ENCODE results near the gene IFNG-AS1.

Gene IFNG-AS1

GRCh38 chr12:67989184-67989920 lies at the start of gene IFNG-AS1:
Gene IFNG-AS1, plus strand, starts transcription at chr12:67989447.
- DNase-seq = no peak

- DNase-seq = no peak
Measured at GRCh38 chr12:67939611-67940010, 49.6 kb upstream of the IFNG-AS1 start.

- DNase-seq = no peak
Measured at GRCh38 chr12:67940780-67941243, 48.4 kb upstream of the IFNG-AS1 start.

DNA sequence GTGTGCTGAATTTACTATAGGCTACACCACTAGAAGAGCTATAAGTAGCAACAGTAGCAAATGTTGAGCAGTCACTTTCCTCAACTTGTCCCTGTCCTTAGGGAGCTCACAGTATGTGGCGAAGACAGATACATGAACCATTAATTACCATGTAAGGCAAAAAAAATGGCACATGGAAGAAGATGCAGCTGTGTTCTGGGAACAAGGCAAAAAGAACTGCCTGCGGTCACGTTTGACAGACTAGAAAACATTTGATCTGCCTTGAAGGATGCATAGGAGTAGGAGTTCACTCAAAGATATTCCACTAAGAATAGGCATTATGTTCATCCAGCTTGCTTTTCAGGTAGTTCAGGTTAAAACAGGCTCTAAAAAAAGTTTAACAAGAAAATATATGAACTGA lies 46.5 kb upstream of the IFNG-AS1 start:
- no peak for DNase-seq

- DNase-seq = peak; percentile 56
Measured at GRCh38 chr12:67943141-67943892, 45.9 kb upstream of the IFNG-AS1 start.

GRCh38 chr12:67944093-67944492 lies 45.2 kb upstream of the IFNG-AS1 start:
- DNase-seq = no peak

DNA sequence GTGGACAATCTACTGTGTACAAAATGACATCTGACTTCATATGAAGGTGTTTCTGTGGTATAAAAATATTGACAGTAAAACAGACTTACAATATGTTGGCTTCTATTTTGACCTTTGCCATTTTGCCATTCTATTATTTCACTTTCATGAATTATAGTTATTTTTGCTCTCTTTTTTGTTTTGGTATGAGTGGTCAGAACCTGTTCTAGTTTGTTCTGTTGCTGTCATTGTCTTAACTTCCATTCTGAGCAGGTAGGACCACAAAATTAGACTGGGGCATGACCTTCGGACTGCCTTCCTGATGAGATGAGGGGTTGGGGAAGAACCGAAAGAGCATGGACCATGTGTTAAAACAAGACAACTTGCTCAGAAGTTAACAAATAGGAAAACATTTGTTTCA lies 36.5 kb upstream of the IFNG-AS1 start:
- DNase-seq = no peak

GRCh38 chr12:67957383-67957782 lies 31.9 kb upstream of the IFNG-AS1 start:
- peak; percentile 45 for DNase-seq

DNA sequence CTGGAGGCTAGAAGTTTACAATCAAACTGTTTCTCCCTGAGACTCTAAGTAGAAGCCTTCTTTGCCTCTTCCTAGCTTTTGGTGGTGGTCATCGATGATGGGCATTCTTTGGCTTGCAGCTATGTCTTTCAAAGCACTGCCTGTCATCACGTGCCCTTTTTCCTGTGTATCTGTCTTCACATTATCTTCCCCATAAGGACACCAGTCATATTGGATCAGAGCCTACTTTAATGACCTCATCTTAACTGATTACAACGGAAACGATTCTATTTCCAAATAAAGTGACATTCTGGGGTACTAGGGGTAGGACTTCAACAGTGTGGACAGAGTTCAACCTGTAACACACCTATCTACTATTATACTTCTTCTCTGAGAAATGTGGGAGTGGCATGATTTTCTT lies 31.1 kb upstream of the IFNG-AS1 start:
- DNase-seq = no peak

- DNase-seq = no peak
Measured at GRCh38 chr12:67964456-67964855, 24.8 kb upstream of the IFNG-AS1 start.

GRCh38 chr12:67966560-67966959 lies 22.7 kb upstream of the IFNG-AS1 start:
- no peak for DNase-seq

- DNase-seq = no peak
Measured at GRCh38 chr12:67968321-67968720, 20.9 kb upstream of the IFNG-AS1 start.

- no peak for DNase-seq
Measured at GRCh38 chr12:67968725-67969124, 20.5 kb upstream of the IFNG-AS1 start.

DNA sequence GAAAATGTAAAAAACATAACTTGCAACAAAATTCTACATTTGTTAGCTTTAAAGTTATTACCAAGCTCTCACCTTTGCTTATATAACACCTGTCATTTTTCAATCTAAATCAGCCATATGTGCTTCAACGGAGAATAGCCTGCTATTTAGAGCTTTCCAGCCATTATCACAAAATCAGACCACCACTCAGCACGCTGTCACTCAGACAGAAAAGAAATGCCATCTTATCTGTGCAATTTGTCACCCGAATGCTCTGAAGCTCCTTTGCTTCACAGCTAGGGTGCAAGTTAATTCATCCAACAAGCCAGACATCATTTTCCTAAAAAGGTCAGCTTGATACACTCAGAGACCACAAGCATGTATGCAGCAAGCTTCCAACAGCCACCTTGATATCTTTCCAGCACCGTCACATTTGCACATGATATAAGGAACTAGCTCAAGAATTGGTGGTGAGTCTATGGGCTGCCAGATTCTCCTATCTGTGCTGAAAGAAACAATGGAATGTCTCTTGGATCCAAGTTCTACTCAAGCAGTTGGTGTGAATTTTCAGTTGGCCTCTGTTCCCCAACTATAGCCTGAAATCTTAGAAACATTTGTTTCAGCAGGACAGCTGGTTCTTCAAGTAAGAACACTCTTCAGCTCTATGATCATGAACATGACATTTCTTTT lies 20.0 kb upstream of the IFNG-AS1 start:
- no peak for DNase-seq

- DNase-seq = no peak
Measured at GRCh38 chr12:67977668-67978067, 11.6 kb upstream of the IFNG-AS1 start.

DNA sequence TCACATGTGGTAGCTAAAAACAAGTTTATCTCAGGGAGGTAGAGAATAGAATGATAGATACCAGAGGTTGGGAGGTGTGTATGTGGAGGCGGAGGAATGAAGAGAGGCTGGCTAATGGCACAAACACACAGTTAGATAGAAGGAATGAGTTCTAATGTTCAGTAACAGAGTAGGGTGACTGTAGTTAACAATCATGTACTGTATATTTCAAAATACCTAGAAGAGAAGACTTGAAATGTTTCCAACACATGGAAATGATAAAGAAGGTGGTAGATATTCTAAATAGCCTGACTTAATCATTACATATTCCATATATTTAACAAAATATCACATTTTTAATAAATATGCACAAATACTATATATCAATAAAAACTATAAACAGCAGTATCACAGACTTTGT lies 8.9 kb upstream of the IFNG-AS1 start:
- DNase-seq = no peak

GRCh38 chr12:67981287-67982162 lies 7.7 kb upstream of the IFNG-AS1 start:
- DNase-seq = no peak

DNA sequence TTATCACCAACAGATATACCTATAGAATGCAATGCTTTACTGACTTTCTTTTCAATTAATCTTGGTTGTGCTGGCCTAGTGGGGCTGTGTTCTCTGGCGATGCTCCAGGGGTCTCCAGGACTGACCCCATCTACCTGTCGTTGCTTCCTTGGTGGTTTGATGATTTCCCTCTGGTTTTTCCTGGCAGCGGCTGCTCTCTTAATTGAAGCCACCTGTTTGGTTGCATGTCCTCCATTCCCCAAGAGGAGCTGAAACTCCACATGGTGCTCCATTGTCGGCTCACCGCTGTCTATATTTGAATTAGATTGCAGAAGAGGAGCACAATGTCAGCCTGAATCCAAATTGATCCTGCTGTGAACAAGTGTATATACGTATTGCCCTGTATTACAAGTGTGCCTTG lies 7.1 kb upstream of the IFNG-AS1 start:
- no peak for DNase-seq

GRCh38 chr12:67986632-67987031 lies 2.6 kb upstream of the IFNG-AS1 start:
- no peak for DNase-seq

DNA sequence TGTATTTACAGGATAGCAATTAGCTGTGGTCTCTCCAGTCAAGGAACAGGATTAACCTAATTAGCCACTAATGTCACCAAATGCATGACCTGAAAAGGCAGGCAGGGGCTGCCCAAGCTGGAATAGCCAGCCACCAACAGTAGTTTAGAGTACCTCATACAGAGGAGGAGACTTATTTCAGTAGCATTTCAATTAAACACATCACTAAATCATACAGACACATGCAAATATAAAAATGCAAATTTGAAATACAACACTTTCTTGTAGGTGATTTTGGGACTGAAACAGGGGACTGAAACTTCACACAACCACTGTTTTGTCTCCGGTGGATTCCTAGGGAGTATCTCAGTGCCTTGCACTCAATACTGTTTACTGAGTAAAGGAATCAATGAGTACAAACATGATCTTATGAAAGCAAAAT lies 636 bp upstream of the IFNG-AS1 start:
- no peak for DNase-seq

GRCh38 chr12:67991158-67991557 lies 1.9 kb downstream of the IFNG-AS1 start:
- DNase-seq = no peak

GRCh38 chr12:67993143-67993542 lies 3.9 kb downstream of the IFNG-AS1 start:
- no peak for DNase-seq

- no peak for DNase-seq
Measured at GRCh38 chr12:67994046-67994445, 4.8 kb downstream of the IFNG-AS1 start.
